H9 (cell line): ENCODE measurements around the gene EXOC3L4. TPM values are rescaled to one million over a fixed set of nuclear protein-coding genes. Genes with fewer than 3 reads are reported as not detected.

Experiments used
- DNase-seq: peaks from one replicate; pipeline ENCODE4 v3.0.0-alpha.2; 2017
- H2AFZ ChIP-seq: one replicate; pipeline ENCODE4 v1.6.1; 2013; ENCODE audit warnings: mild to moderate bottlenecking, low read length, control low read depth, moderate library complexity
- H2AK5ac ChIP-seq: 2 replicates; pipeline ENCODE4 v1.6.1; 2013; ENCODE audit warnings: low read length, control low read depth, mixed read lengths; ENCODE audit not compliant: insufficient read length
- H2BK120ac ChIP-seq: one replicate; pipeline ENCODE4 v1.6.1; 2013; ENCODE audit warnings: low read depth, mild to moderate bottlenecking, low read length, control low read depth, inconsistent platforms; ENCODE audit not compliant: poor library complexity, severe bottlenecking
- H2BK12ac ChIP-seq: 2 replicates; pipeline ENCODE4 v1.6.1; 2013; ENCODE audit warnings: low read length, control low read depth, mixed read lengths, low read depth; ENCODE audit not compliant: insufficient read length
- H2BK15ac ChIP-seq: 2 replicates; pipeline ENCODE4 v1.6.1; 2013; ENCODE audit warnings: low read depth, low read length, control low read depth
- H2BK20ac ChIP-seq: one replicate; pipeline ENCODE4 v1.6.1; 2013; ENCODE audit warnings: low read depth, mild to moderate bottlenecking, low read length, control low read depth, inconsistent platforms; ENCODE audit not compliant: poor library complexity, severe bottlenecking
- H2BK5ac ChIP-seq: 2 replicates; pipeline ENCODE4 v1.6.1; 2013; ENCODE audit warnings: low read length, control low read depth, mixed read lengths; ENCODE audit not compliant: insufficient read length
- H3K14ac ChIP-seq: 2 replicates; pipeline ENCODE4 v1.6.1; 2013; ENCODE audit warnings: low read length, control low read depth; ENCODE audit not compliant: insufficient read depth
- H3K18ac ChIP-seq: 2 replicates; pipeline ENCODE4 v1.6.1; 2013; ENCODE audit warnings: low read depth, mild to moderate bottlenecking, mixed read lengths, low read length, control low read depth; ENCODE audit not compliant: insufficient read length
- H3K23ac ChIP-seq: 2 replicates; pipeline ENCODE4 v1.6.1; 2013; ENCODE audit warnings: low read length, control low read depth, mixed read lengths, low read depth; ENCODE audit not compliant: insufficient read length
- H3K23me2 ChIP-seq: 2 replicates; pipeline ENCODE4 v1.6.1; 2013; ENCODE audit warnings: low read depth, mild to moderate bottlenecking, mixed read lengths, low read length, control low read depth; ENCODE audit not compliant: insufficient read length, poor library complexity, severe bottlenecking
- H3K27ac ChIP-seq: 2 replicates; pipeline ENCODE4 v1.5.1; 2013; ENCODE audit warnings: low read length, control low read depth, mixed read lengths, low read depth; ENCODE audit not compliant: insufficient read length
- H3K27me3 ChIP-seq: 2 replicates; pipeline ENCODE4 v1.6.1; 2013; ENCODE audit warnings: low read length, control low read depth, inconsistent platforms; ENCODE audit not compliant: insufficient read depth
- H3K4ac ChIP-seq: 2 replicates; pipeline ENCODE4 v1.6.1; 2013; ENCODE audit warnings: low read depth, mild to moderate bottlenecking, control low read depth, inconsistent platforms, low read length, moderate library complexity
- H3K4me1 ChIP-seq: 2 replicates; pipeline ENCODE4 v1.6.1; 2013; ENCODE audit warnings: low read length, control low read depth, inconsistent platforms; ENCODE audit not compliant: insufficient read depth
- H3K4me2 ChIP-seq: 2 replicates; pipeline ENCODE4 v1.6.1; 2013; ENCODE audit warnings: low read length, control low read depth, mixed read lengths; ENCODE audit not compliant: insufficient read length, insufficient read depth
- H3K56ac ChIP-seq: 2 replicates; pipeline ENCODE4 v1.6.1; 2013; ENCODE audit warnings: low read depth, mild to moderate bottlenecking, mixed read lengths, low read length, control low read depth; ENCODE audit not compliant: insufficient read length
- H3K79me1 ChIP-seq: 2 replicates; pipeline ENCODE4 v1.6.1; 2013; ENCODE audit warnings: low read depth, mild to moderate bottlenecking, moderate library complexity, low read length, control low read depth, inconsistent platforms; ENCODE audit not compliant: insufficient read depth, poor library complexity, severe bottlenecking
- H3K79me2 ChIP-seq: 2 replicates; pipeline ENCODE4 v1.6.1; 2013; ENCODE audit warnings: low read length, control low read depth, inconsistent platforms; ENCODE audit not compliant: insufficient read depth
- H3K9ac ChIP-seq: 2 replicates; pipeline ENCODE4 v1.6.1; 2013; ENCODE audit warnings: low read length, control low read depth, mixed read lengths; ENCODE audit not compliant: insufficient read length; ENCODE audit errors: extremely low read depth
- H3K9me3 ChIP-seq: one replicate; pipeline ENCODE4 v1.6.1; 2013; ENCODE audit warnings: low read depth, low read length, inconsistent platforms; ENCODE audit not compliant: control insufficient read depth
- H3T11ph ChIP-seq: one replicate; pipeline ENCODE4 v1.6.1; 2013; ENCODE audit warnings: mild to moderate bottlenecking, low read length, control low read depth, inconsistent platforms
- H4K20me1 ChIP-seq: one replicate; pipeline ENCODE4 v1.6.1; 2013; ENCODE audit not compliant: control insufficient read depth, insufficient read length, insufficient read depth
- H4K5ac ChIP-seq: 2 replicates; pipeline ENCODE4 v1.6.1; 2013; ENCODE audit warnings: low read depth, mild to moderate bottlenecking, mixed read lengths, low read length, control low read depth; ENCODE audit not compliant: insufficient read length
- H4K8ac ChIP-seq: replicated peaks from 2 replicates; pipeline ENCODE4 v1.6.1; 2013; ENCODE audit warnings: low read length, control low read depth, mixed read lengths, low read depth; ENCODE audit not compliant: insufficient read length
- H4K91ac ChIP-seq: 2 replicates; pipeline ENCODE4 v1.6.1; 2013; ENCODE audit warnings: low read depth, mild to moderate bottlenecking, moderate library complexity, mixed read lengths, low read length, control low read depth; ENCODE audit not compliant: insufficient read length
- H3K27ac Mint-ChIP-seq, 3 experiments: 2 replicates in 2 of 3; 3 replicates in 1 of 3; pipeline ENCODE4 v1.8.0; 2020 to 2021; ENCODE audit warnings: mixed read lengths in 3 of 3, mild to moderate bottlenecking in 1 of 3, moderate library complexity in 1 of 3
- H3K27me3 Mint-ChIP-seq: 2 replicates; pipeline ENCODE4 v1.8.0; 2021; ENCODE audit warnings: low read depth, mild to moderate bottlenecking, moderate library complexity, mixed read lengths
- H3K36me3 Mint-ChIP-seq, 3 experiments: 2 replicates in 2 of 3; 3 replicates in 1 of 3; pipeline ENCODE4 v1.8.0; 2020 to 2021; ENCODE audit warnings: low read depth in 3 of 3, mixed read lengths in 3 of 3; ENCODE audit not compliant: insufficient read depth in 1 of 3
- H3K4me1 Mint-ChIP-seq, 2 experiments: 2 replicates each; pipeline ENCODE4 v1.8.0; 2020; ENCODE audit warnings: mixed read lengths in 2 of 2
- H3K4me3 Mint-ChIP-seq, 2 experiments: 2 replicates in 1 of 2; 3 replicates in 1 of 2; pipeline ENCODE4 v1.8.0; 2020 to 2021; ENCODE audit warnings: mild to moderate bottlenecking in 2 of 2, mixed read lengths in 2 of 2, moderate library complexity in 1 of 2
- H3K9me3 Mint-ChIP-seq, 2 experiments: 2 replicates in 1 of 2; 3 replicates in 1 of 2; pipeline ENCODE4 v1.8.0; 2020; ENCODE audit warnings: mild to moderate bottlenecking in 2 of 2, mixed read lengths in 2 of 2, moderate library complexity in 1 of 2
- WGBS: extraction: QIAGEN DNeasy Blood & Tissue Kit; methylation state at CpG from one replicate; pipeline ENCODE4 v1.1.7; 2013; ENCODE audit warnings: missing lambda C conversion rate, low lambda C conversion rate, mixed read lengths; ENCODE audit not compliant: insufficient read length; ENCODE audit errors: extremely low coverage; 5-methylcytosine and 5-hydroxymethylcytosine counted together
- total RNA-seq: library from RNA; stranded (reverse); gene quantifications from 2 replicates; pipeline ENCODE4 v1.2.1, GENCODE V29; 2021
- TF ChIP-seq, protein P1 (sequence below): fragments of 200-600 bp; sonication (generic); conservative IDR thresholded peaks from 3 replicates; pipeline ENCODE4 v1.8.0; 2021; ENCODE audit warnings: antibody characterized with exemption, mild to moderate bottlenecking

The EXOC3L4 gene
- total RNA-seq, 1 experiment from 2014 or later = 0.42 TPM

- no peak overlapping the region for H2BK120ac ChIP-seq
These were observed 9.8 kb downstream of the EXOC3L4 start for GRCh38 chr14:103104389-103104653.

More at GRCh38 chr14:103104389-103104653, 9.8 kb downstream of the EXOC3L4 start:
- H3K23ac ChIP-seq = no peak overlapping the region
- Mint-ChIP-seq H3K9me3 (no peaks in the 10 kb centered on the region), H3K36me3 (no peaks in the 10 kb centered on the region; a peak in 1 of 7 replicates), H3K27ac (no peak overlapping the region), H3K4me1 (peaks cover 14 to 33% of the 10 kb centered on the region in 2 experiments), H3K4me3 (no peak overlapping the region), H3K27me3 (peaks cover 33% of the 10 kb centered on the region)
- H2BK5ac ChIP-seq = no peak overlapping the region
- TF ChIP-seq, protein P1, sequence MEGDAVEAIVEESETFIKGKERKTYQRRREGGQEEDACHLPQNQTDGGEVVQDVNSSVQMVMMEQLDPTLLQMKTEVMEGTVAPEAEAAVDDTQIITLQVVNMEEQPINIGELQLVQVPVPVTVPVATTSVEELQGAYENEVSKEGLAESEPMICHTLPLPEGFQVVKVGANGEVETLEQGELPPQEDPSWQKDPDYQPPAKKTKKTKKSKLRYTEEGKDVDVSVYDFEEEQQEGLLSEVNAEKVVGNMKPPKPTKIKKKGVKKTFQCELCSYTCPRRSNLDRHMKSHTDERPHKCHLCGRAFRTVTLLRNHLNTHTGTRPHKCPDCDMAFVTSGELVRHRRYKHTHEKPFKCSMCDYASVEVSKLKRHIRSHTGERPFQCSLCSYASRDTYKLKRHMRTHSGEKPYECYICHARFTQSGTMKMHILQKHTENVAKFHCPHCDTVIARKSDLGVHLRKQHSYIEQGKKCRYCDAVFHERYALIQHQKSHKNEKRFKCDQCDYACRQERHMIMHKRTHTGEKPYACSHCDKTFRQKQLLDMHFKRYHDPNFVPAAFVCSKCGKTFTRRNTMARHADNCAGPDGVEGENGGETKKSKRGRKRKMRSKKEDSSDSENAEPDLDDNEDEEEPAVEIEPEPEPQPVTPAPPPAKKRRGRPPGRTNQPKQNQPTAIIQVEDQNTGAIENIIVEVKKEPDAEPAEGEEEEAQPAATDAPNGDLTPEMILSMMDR = no peak
- no peak overlapping the region for H4K8ac ChIP-seq
- no peaks in the 10 kb centered on the region for H3K9me3 ChIP-seq
- H3K18ac ChIP-seq = no peak overlapping the region
- H3K14ac ChIP-seq = no peak overlapping the region
- H2BK15ac ChIP-seq = no peak overlapping the region
- H2AK5ac ChIP-seq = no peak overlapping the region
- H4K20me1 ChIP-seq = no peaks in the 10 kb centered on the region
- no peak overlapping the region for H3K27ac ChIP-seq
- H3K27me3 ChIP-seq = no peaks in the 10 kb centered on the region
- H4K5ac ChIP-seq = no peak overlapping the region
- no peak overlapping the region for H3K4ac ChIP-seq
- no peak overlapping the region for H2AFZ ChIP-seq
- no peak overlapping the region for H2BK20ac ChIP-seq
- no peaks in the 10 kb centered on the region for H3K23me2 ChIP-seq
- no peak overlapping the region for H3K56ac ChIP-seq
- H2BK12ac ChIP-seq = no peak overlapping the region
- WGBS = no CpG with 5 or more reads among the region's 20 CpGs
- no peak overlapping the region for H3K4me2 ChIP-seq
- H3K4me1 ChIP-seq = no peaks in the 10 kb centered on the region; the same call in 1 of the 2 replicates
- DNase-seq = no peak
- no peaks in the 10 kb centered on the region for H3K79me1 ChIP-seq
- no peak overlapping the region for H3T11ph ChIP-seq
- H3K79me2 ChIP-seq = no peaks in the 10 kb centered on the region
- H3K9ac ChIP-seq = no peak overlapping the region
- no peak overlapping the region for H4K91ac ChIP-seq
